Astrocyte (in vitro differentiated cells and primary cell): ENCODE data around the gene FHIT.

Experiments used
- EZH2 ChIP-seq: IDR thresholded peaks from 2 replicates; pipeline ENCODE4 v1.6.1; 2012; ENCODE audit warnings: mild to moderate bottlenecking, low read length, inconsistent platforms; ENCODE audit not compliant: insufficient read depth
- TF ChIP-seq, protein P1 (sequence below): IDR thresholded peaks from 2 replicates; pipeline ENCODE4 v1.5.1; 2011; ENCODE audit warnings: low read depth, mild to moderate bottlenecking, inconsistent platforms, low read length, moderate library complexity; ENCODE audit not compliant: insufficient read depth

DNA sequence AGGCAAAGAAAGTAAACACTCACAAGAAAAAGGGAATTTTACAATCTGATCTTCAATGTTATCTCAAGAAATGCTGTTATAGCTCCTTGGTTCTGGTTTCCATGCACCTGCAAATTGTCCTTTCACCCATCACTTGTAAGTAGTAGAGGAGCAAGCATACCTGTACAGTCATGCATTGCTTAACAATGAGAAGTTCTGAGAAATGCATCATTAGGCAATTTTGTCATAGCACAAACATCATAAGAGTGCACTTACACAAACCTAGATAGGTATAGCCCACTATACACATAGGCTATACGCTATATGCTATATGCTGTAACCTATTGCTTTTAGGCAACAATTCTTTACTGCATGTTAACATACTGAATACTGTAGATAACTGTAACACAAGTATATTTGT, 672.3 kb downstream of the FHIT start:
- TF ChIP-seq, protein P1, sequence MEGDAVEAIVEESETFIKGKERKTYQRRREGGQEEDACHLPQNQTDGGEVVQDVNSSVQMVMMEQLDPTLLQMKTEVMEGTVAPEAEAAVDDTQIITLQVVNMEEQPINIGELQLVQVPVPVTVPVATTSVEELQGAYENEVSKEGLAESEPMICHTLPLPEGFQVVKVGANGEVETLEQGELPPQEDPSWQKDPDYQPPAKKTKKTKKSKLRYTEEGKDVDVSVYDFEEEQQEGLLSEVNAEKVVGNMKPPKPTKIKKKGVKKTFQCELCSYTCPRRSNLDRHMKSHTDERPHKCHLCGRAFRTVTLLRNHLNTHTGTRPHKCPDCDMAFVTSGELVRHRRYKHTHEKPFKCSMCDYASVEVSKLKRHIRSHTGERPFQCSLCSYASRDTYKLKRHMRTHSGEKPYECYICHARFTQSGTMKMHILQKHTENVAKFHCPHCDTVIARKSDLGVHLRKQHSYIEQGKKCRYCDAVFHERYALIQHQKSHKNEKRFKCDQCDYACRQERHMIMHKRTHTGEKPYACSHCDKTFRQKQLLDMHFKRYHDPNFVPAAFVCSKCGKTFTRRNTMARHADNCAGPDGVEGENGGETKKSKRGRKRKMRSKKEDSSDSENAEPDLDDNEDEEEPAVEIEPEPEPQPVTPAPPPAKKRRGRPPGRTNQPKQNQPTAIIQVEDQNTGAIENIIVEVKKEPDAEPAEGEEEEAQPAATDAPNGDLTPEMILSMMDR, result no peak
- TF ChIP-seq EZH2, result no peak
